ENCODE measurements around the gene DHRS2.
"Not testable (repeated sequence)": the region's sequence is repeated elsewhere in the genome, so short reads cannot be mapped to it uniquely, and the experiment has no call there.

DHRS2 gene

GRCh38 chr14:23636317-23637211, at the start of gene DHRS2:
TSS of gene DHRS2 (plus strand) at chr14:23636364. CDS start at chr14:23638865, 2,501 bp downstream.
- TF ChIP-seq CTCF (IDR thresholded peaks at IDR 0.05), result no peak
- no peaks in the 10 kb centered on the region for H3K36me3 Mint-ChIP-seq (ENCODE audit: low read depth)
- peaks cover 19% of the 10 kb centered on the region for H3K27me3 Mint-ChIP-seq (ENCODE audit: low read depth, poor library complexity)
- no peak within 1 kb of the TSS for H3K27ac Mint-ChIP-seq
- no peak for DNase-seq
- H3K9me3 Mint-ChIP-seq, result peaks cover 22% of the 10 kb centered on the region
- H3K4me3 Mint-ChIP-seq, result no peak within 1 kb of the TSS
- peaks cover 22% of the 10 kb centered on the region for H3K4me1 Mint-ChIP-seq

GRCh38 chr14:23588884-23589598, 47.1 kb upstream of the DHRS2 start:
- Mint-ChIP-seq H3K27me3 (ENCODE audit: low read depth, poor library complexity) (peaks cover 24% of the 10 kb centered on the region), H3K36me3 (ENCODE audit: low read depth) (no peaks in the 10 kb centered on the region), H3K27ac (peak overlapping the region; percentile 11), H3K4me3 (no peak overlapping the region), H3K4me1 (peaks cover 15% of the 10 kb centered on the region), H3K9me3 (peaks cover 27% of the 10 kb centered on the region)
- peak; percentile 81 for TF ChIP-seq CTCF (IDR thresholded peaks at IDR 0.05)
- peak; percentile 86 for DNase-seq

- no peak for TF ChIP-seq CTCF (IDR thresholded peaks at IDR 0.05)
- peaks cover 13% of the 10 kb centered on the region for H3K4me1 Mint-ChIP-seq
- no peak for DNase-seq
- no peaks in the 10 kb centered on the region for H3K36me3 Mint-ChIP-seq (ENCODE audit: low read depth)
- H3K4me3 Mint-ChIP-seq, result no peak overlapping the region
- peaks cover 23% of the 10 kb centered on the region for H3K9me3 Mint-ChIP-seq
- no peak overlapping the region for H3K27ac Mint-ChIP-seq
- H3K27me3 Mint-ChIP-seq (ENCODE audit: low read depth, poor library complexity), result peaks cover 24% of the 10 kb centered on the region
Measured at GRCh38 chr14:23589606-23590005, 46.6 kb upstream of the DHRS2 start.

GRCh38 chr14:23590198-23590597, 46.0 kb upstream of the DHRS2 start:
- Mint-ChIP-seq H3K27me3 (ENCODE audit: low read depth, poor library complexity) (peaks cover 27% of the 10 kb centered on the region), H3K9me3 (peaks cover 27% of the 10 kb centered on the region), H3K27ac (no peak overlapping the region), H3K4me1 (peaks cover 13% of the 10 kb centered on the region), H3K4me3 (no peak overlapping the region), H3K36me3 (ENCODE audit: low read depth) (no peaks in the 10 kb centered on the region)
- no peak for DNase-seq
- TF ChIP-seq CTCF (IDR thresholded peaks at IDR 0.05), result no peak

- not testable (repeated sequence) for H3K36me3 Mint-ChIP-seq (ENCODE audit: low read depth); H3K27ac Mint-ChIP-seq; DNase-seq; H3K4me3 Mint-ChIP-seq; H3K4me1 Mint-ChIP-seq
- peaks cover 21% of the 10 kb centered on the region for H3K9me3 Mint-ChIP-seq
- peaks cover 19% of the 10 kb centered on the region for H3K27me3 Mint-ChIP-seq (ENCODE audit: low read depth, poor library complexity)
Measured at GRCh38 chr14:23594191-23594590, 42.0 kb upstream of the DHRS2 start.

GRCh38 chr14:23600322-23600707, 35.8 kb upstream of the DHRS2 start:
- Mint-ChIP-seq H3K9me3 (peaks cover 9% of the 10 kb centered on the region), H3K27ac (no peak overlapping the region), H3K4me1 (no peaks in the 10 kb centered on the region), H3K27me3 (ENCODE audit: low read depth, poor library complexity) (peaks cover 22% of the 10 kb centered on the region), H3K36me3 (ENCODE audit: low read depth) (no peaks in the 10 kb centered on the region), H3K4me3 (no peak overlapping the region)
- no peak for DNase-seq
- TF ChIP-seq CTCF (IDR thresholded peaks at IDR 0.05), result no peak

Data from nephron progenitor cell (in vitro differentiated cells).